ENCODE measurements around the gene ZNF507.
"Not testable (repeated sequence)": the region's sequence is repeated elsewhere in the genome, so short reads cannot be mapped to it uniquely, and the experiment has no call there.

ZNF507 gene

DNA sequence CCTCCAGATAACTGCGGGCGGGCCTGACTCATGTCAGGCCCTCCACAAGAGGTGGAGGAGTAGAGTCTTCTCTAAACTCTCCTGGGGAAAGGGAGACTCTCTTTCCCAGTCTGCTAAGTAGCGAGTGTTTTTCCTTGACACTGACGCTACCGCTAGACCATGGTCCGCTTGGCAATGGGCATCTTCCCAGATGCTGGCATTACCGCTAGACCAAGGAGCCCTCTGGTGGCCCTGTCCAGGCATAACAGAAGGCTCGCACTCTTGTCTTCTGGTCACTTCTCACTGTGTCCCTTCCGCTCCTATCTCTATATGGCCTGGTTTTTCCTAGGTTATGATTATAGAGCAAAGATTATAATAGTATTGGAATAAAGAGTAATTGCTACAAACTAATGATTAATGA, 31.7 kb downstream of the ZNF507 start:
- not testable (repeated sequence) for H3K4me3 ChIP-seq (ENCODE audit: low read depth, low read length)
- TF ChIP-seq, protein P1, sequence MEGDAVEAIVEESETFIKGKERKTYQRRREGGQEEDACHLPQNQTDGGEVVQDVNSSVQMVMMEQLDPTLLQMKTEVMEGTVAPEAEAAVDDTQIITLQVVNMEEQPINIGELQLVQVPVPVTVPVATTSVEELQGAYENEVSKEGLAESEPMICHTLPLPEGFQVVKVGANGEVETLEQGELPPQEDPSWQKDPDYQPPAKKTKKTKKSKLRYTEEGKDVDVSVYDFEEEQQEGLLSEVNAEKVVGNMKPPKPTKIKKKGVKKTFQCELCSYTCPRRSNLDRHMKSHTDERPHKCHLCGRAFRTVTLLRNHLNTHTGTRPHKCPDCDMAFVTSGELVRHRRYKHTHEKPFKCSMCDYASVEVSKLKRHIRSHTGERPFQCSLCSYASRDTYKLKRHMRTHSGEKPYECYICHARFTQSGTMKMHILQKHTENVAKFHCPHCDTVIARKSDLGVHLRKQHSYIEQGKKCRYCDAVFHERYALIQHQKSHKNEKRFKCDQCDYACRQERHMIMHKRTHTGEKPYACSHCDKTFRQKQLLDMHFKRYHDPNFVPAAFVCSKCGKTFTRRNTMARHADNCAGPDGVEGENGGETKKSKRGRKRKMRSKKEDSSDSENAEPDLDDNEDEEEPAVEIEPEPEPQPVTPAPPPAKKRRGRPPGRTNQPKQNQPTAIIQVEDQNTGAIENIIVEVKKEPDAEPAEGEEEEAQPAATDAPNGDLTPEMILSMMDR (conservative IDR thresholded peaks at IDR 0.05; ENCODE audit: low read depth, low read length) = peak; percentile 56
- DNase-seq (ENCODE audit: low read depth) = peak; percentile 21

DNA sequence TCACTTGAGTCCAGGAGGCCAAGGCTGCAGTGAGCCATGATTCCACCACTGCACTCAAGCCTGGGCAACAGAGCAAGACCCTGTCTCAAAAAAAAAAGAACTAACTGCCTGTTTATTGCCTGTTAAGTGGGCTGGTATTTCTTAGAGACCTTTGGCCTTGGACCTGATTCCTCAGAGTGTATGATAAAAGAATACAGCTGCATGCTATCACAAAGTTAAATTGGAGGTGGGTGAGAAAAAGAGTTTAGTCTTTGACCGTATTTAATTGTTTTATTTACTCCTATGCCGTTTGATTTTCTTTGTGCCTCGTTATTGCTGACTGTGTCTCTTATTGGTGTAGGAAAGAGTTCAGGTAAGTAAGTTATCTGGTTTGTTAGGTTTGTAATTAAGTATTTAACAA, 34.9 kb downstream of the ZNF507 start:
- TF ChIP-seq, protein P1 (conservative IDR thresholded peaks at IDR 0.05; ENCODE audit: low read depth, low read length) = no peak
- DNase-seq (ENCODE audit: low read depth) = no peak
- no peak overlapping the region for H3K4me3 ChIP-seq (ENCODE audit: low read depth, low read length)

DNA sequence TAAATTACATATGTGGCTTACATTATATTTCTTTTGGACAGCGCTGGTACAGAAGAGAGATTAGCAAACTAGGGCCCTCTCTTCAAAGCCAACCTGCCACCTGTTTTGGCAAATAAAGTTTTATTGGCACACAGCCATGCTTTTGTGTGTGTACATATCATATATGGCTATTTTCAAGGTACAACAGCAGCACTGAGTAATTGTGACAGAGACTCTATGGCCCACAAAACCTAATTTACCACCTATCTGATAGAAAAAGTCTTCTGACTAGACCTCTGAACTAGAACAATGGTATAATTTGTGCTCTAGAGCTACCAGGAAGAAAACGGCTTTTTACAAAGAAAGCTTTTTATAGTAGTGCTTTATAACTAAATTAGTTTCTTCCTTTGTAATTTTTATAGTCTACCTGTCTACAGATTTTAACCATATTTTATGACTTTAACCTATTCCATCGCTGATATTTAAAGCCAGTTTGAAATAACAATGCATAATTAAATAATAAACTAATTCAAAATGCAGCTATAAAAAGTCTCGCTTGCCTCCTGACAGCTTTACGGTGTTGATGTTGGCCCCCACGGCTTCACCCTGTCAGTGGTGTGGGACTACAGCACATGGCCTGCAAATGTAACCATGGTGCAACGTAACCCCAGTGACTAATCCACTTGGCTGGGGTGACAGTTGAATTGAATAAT, 42.4 kb downstream of the ZNF507 start:
- H3K4me3 ChIP-seq (ENCODE audit: low read depth, low read length) = no peak overlapping the region
- TF ChIP-seq, protein P1 (conservative IDR thresholded peaks at IDR 0.05; ENCODE audit: low read depth, low read length) = no peak
- peak; percentile 12 for DNase-seq (ENCODE audit: low read depth)

DNA sequence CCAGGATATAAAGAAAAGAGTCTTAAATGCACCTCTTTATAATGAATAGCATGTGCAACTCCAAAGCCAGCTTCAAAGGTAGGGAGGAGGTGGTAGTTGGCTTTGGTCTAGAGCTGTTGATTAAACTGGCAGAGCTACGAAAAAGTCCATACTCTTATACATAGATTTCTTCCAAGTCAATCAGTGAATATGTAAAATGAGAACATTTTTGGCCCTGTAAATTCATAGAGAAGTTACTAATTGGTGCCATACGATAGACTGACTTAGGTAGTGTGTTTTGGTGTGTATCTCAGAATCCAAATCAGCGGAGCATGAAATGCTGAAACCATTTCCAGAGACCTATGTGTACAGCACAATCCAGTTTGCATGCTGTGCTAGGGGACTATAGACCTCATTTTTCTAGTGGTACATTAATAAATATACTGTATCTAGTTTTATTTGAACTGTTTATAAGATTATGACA, 43.0 kb downstream of the ZNF507 start:
- TF ChIP-seq, protein P1 (conservative IDR thresholded peaks at IDR 0.05; ENCODE audit: low read depth, low read length) = no peak

DNA sequence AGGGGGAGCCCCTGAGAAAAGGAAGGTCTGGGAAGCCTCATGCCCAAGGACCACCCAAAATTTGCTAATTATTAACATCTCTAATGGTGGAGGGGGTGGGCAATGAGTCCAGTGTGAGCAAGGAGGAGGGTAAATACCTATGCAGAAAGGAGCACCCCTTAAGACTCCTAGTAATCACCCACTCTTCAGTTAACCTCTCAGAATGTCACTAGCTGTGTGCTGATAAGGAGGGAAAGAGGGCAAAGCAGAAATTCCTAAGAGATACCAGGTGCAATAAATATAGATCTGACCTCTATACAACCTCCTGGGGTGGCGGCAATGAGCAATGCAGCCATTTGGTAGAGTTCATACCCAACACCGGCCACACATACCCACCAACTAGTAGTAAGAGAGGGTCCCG, 47.5 kb downstream of the ZNF507 start:
- no peak overlapping the region for H3K4me3 ChIP-seq (ENCODE audit: low read depth, low read length)
- DNase-seq (ENCODE audit: low read depth) = no peak
- TF ChIP-seq, protein P1 (conservative IDR thresholded peaks at IDR 0.05; ENCODE audit: low read depth, low read length) = no peak

More for the DNA sequence above, 43.0 kb downstream of the ZNF507 start:
- DNase-seq (ENCODE audit: low read depth) = no peak
- no peak overlapping the region for H3K4me3 ChIP-seq (ENCODE audit: low read depth, low read length)

DNA sequence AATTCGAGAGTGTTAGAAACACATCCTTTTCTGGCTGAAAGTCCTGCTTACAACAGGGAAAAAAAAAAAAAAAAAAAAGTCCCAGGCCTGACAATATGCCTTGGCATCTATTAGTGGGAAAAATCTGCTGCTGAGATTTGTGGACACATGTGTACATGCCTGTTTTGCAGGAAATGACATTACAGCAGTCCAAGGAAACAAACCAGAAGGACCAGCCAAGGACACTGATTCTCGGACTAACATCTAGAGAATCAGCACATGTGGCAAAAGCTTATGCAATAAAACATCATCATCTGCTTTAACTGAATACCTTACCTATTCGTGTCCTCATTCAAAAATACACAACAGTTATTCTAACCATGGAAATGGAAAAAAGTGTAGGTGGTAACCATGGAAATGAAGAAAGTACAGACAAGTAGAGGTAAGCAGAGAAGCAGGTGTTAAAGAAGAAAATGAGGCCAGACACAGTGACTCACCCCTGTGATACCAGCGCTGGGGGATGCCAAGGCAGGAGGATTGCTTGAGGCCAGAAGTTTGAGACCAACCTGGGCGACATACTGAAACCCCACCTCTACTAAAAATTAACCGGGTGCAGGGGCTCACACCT, 50.7 kb downstream of the ZNF507 start:
- no peak overlapping the region for H3K4me3 ChIP-seq (ENCODE audit: low read depth, low read length)
- DNase-seq (ENCODE audit: low read depth) = no peak
- TF ChIP-seq, protein P1 (conservative IDR thresholded peaks at IDR 0.05; ENCODE audit: low read depth, low read length) = no peak

Data from choroid plexus epithelial cell (primary cell).